IPS-18c (cell line): ENCODE measurements around the gene SULT1A3.
"Not testable (repeated sequence)": the region's sequence is repeated elsewhere in the genome, so short reads cannot be mapped to it uniquely, and the experiment has no call there.

Experiments used
- H3K4me3 ChIP-seq: 2 replicates; pipeline ENCODE4 v1.7.0; 2013; ENCODE audit warnings: low read depth, mild to moderate bottlenecking, low read length, moderate library complexity; ENCODE audit not compliant: insufficient read depth
- H3K9me3 ChIP-seq: one replicate; pipeline ENCODE4 v1.6.1; 2013; ENCODE audit warnings: mild to moderate bottlenecking, low read length, moderate library complexity; ENCODE audit not compliant: control insufficient read depth, insufficient read depth

SULT1A3 gene

DNA sequence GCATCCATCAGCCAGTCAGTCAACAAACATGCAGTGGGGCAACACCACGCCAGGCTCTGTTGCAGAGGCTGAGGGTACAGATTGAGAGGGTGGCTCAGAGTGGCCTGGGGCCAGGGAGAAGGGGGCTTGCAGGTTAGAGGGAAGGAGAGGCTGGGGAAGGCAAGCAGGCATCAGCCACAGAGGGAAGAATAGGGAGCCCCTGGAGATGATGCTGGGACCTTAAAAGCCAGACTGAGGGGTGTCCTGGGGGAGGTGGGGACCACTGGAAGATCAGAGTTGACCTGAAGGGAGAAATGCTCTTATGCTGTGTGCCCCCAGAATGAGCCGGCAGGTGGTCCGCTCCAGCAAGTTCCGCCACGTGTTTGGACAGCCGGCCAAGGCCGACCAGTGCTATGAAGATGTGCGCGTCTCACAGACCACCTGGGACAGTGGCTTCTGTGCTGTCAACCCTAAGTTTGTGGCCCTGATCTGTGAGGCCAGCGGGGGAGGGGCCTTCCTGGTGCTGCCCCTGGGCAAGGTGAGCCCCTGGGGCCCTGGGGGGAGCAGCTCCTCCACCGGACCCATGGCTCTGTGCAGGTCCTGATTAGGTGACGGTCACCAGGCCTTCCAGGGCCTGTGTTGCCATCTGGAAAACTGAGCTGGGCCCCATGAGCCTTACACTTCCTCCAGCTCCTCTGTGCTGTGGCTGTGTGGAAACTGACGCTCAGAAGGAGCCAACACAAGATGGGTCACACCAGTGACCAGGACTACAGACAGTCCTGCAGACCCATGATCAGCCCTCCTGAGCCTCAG lies 14.0 kb upstream of the SULT1A3 start:
- no peak overlapping the region for H3K4me3 ChIP-seq
- no peaks in the 10 kb centered on the region for H3K9me3 ChIP-seq

DNA sequence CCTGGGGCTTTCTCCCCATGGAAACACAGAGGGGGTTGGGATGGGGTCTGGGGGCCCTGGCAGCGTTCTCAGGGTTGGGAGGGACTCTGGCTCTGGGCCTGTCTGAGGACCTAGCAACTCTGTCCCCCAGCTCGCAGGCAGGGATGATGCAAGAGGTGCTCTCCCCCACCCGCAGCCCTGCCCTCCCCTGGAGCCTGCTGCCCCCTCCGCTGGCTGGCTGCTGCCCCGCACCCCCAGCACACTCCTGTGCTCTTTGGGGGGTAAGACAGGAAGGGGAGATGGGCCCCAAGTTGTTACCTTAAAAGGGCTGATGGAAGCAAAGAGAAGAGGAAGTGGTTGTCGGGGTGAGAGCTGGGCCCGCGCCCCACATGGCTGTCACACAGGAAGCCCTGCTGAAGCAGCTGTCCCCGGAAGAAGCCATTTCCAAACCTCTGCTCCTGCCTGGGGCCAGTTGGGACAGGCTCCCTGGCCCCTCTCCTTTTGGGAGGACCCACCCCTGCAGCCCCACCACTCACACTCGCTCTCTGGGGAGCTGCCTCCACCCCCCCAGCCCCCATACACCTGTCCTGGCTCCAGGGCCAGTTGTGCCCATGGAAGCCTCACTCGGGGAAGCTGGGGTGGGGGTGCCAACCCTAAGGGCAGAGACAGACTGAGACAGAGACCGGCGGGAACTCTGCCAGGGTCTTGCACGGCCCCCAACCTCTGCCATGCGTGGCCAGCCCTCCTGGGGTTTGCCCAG lies 13.2 kb upstream of the SULT1A3 start:
- no peak overlapping the region for H3K4me3 ChIP-seq
- no peaks in the 10 kb centered on the region for H3K9me3 ChIP-seq

GRCh38 chr16:30186444-30186781 lies 12.6 kb upstream of the SULT1A3 start:
- Histone ChIP-seq H3K4me3 (no peak overlapping the region), H3K9me3 (no peaks in the 10 kb centered on the region)

DNA sequence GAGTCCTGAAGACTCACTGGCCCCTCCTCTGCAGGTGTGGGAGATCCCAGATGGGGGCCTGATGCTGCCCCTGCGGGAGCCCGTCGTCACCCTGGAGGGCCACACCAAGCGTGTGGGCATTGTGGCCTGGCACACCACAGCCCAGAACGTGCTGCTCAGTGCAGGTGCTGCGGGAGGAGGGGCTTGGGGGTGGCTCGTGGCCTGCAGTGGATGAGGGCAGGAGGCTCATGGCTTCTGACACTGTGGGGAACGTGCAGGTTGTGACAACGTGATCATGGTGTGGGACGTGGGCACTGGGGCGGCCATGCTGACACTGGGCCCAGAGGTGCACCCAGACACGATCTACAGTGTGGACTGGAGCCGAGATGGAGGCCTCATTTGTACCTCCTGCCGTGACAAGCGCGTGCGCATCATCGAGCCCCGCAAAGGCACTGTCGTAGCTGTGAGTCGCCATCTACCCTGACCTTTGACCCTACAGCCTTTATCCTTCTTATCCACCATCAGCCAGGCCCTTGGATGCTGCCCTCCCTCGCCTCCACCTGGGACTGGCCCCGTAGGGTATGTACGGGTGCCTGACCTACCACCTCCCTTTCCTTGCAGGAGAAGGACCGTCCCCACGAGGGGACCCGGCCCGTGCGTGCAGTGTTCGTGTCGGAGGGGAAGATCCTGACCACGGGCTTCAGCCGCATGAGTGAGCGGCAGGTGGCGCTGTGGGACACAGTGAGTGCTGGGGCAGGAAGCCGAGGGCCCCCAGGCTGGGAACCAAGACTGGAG lies 12.1 kb upstream of the SULT1A3 start:
- Histone ChIP-seq H3K4me3 (no peak overlapping the region), H3K9me3 (no peaks in the 10 kb centered on the region)

DNA sequence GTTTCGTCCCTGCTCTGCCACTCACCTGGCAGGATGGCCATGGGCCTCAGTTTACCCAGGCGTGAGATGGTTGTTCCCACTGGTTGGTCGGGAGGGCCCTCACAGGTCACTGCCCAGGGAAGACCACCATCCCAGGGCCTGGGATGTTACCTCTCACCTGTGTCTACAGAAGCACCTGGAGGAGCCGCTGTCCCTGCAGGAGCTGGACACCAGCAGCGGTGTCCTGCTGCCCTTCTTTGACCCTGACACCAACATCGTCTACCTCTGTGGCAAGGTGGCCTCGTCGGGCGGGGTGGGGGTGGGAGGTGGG lies 11.5 kb upstream of the SULT1A3 start:
- Histone ChIP-seq H3K4me3 (no peak overlapping the region), H3K9me3 (no peaks in the 10 kb centered on the region)

DNA sequence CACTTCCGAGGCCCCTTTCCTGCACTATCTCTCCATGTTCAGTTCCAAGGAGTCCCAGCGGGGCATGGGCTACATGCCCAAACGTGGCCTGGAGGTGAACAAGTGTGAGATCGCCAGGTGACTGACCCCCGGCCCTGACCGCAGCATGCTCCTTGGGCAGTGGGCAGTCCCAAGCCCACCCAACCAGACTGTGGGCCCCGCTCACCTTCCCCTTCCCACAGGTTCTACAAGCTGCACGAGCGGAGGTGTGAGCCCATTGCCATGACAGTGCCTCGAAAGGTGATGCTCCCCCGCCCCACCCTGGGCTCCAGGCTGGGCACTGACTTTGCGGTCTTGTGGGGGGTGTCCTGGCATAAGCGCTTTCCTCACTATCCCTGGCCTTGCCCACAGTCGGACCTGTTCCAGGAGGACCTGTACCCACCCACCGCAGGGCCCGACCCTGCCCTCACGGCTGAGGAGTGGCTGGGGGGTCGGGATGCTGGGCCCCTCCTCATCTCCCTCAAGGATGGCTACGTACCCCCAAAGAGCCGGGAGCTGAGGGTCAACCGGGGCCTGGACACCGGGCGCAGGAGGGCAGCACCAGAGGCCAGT lies 11.0 kb upstream of the SULT1A3 start:
- Histone ChIP-seq H3K9me3 (no peaks in the 10 kb centered on the region), H3K4me3 (no peak overlapping the region)

DNA sequence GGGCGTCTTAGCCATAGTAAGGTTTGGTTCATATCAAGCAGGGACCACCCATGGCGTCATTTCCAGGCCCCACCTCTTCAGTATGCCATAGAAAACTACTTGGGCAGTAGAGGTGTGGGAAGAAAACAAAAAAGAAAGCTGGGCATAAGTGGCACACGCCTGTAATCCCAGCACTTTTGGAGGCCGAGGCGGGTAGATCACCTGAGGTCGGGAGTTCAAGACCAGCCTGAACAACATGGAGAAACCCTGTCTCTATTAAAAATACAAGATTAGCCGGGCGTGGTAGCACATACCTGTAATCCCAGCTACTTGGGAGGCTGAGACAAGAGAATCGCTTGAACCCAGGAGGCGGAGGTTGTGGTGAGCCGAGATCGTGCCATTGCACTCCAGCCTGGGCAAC lies 7.9 kb upstream of the SULT1A3 start:
- not testable (repeated sequence) for H3K9me3 ChIP-seq, H3K4me3 ChIP-seq

GRCh38 chr16:30193098-30193497 lies 6.0 kb upstream of the SULT1A3 start:
- not testable (repeated sequence) for H3K4me3 ChIP-seq, H3K9me3 ChIP-seq

- not testable (repeated sequence) for H3K4me3 ChIP-seq, H3K9me3 ChIP-seq
Observed at GRCh38 chr16:30193615-30194014, 5.4 kb upstream of the SULT1A3 start, which contains the start of the genes BOLA2B and SLX1A. Gene BOLA2B, minus strand, starts transcription at chr16:30193666. Its CDS starts 71 bp downstream, at chr16:30193595. Gene SLX1A, plus strand, starts transcription at chr16:30193875. Its CDS starts 210 bp downstream, at chr16:30194085.

- H3K9me3 ChIP-seq, H3K4me3 ChIP-seq: not testable (repeated sequence)
Observed at GRCh38 chr16:30194172-30194925, 4.7 kb upstream of the SULT1A3 start.

- H3K9me3 ChIP-seq, H3K4me3 ChIP-seq: not testable (repeated sequence)
Observed at GRCh38 chr16:30197001-30197400, 2.1 kb upstream of the SULT1A3 start.

- H3K9me3 ChIP-seq, H3K4me3 ChIP-seq: not testable (repeated sequence)
Observed at GRCh38 chr16:30199608-30200343, 721 bp downstream of the SULT1A3 start.

- H3K9me3 ChIP-seq = not testable (repeated sequence)
- peak overlapping the region; percentile 36; the same call in 1 of the 2 replicates for H3K4me3 ChIP-seq
Observed at GRCh38 chr16:30205541-30206236, 6.6 kb downstream of the SULT1A3 start.

- H3K9me3 ChIP-seq = not testable (repeated sequence)
- H3K4me3 ChIP-seq = peak overlapping the region; percentile 36; the same call in 1 of the 2 replicates
Observed at GRCh38 chr16:30206252-30206651, 7.2 kb downstream of the SULT1A3 start.

DNA sequence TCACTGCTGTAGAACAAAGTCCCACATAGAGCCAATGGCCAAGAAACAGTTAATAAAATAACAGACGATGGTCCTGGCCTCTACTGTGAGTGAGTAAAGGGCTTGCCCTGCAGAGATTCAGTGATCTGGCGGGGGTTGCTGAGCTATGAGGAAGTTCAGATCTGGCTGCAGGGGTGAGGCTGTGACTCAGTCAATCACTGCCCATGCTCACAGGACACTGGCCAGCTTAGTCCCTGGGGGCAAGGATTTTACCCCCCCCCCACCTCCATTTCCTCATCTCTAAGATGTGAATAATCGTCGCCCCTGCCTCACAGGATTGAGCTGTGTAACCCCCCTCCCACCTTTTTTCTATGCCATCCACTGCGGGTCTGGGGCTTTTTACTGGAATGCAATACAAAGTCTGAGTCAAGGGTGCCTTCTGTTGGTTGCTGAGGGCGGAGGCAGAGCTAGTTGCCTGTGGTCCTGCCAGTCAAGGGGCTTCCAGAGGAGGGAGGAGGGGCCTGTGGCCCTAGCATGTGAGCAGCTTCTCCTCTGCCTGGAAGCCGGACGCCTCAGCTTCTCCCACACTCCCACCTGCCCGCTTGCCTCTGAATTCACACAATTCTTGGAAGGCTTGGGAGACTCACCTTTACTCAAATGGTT lies 8.1 kb downstream of the SULT1A3 start:
- not testable (repeated sequence) for H3K4me3 ChIP-seq, H3K9me3 ChIP-seq
